ENCODE measurements around the gene RPL22L1. TPM values are rescaled to one million over a fixed set of nuclear protein-coding genes. Genes with fewer than 3 reads are reported as not detected.

RPL22L1 gene
- 40.0 and 44.9 TPM in 2 replicates for total RNA-seq (2014; rRNA removed)
- Bru-seq, nascent RNA, result percentile 98 among the genes with signal in this experiment
- percentile 94 among the genes with signal in this experiment for BruChase-seq, experiment 1, labeled RNA remaining after a 6-hour chase
- BruChase-seq, experiment 2, labeled RNA remaining after a 2-hour chase, result percentile 94 among the genes with signal in this experiment
- long read RNA-seq, partial matches to known transcripts, result 0 of 44 reads
- long read RNA-seq, other reads (novel, unspliced or antisense), result 36 of 44 reads

DNA sequence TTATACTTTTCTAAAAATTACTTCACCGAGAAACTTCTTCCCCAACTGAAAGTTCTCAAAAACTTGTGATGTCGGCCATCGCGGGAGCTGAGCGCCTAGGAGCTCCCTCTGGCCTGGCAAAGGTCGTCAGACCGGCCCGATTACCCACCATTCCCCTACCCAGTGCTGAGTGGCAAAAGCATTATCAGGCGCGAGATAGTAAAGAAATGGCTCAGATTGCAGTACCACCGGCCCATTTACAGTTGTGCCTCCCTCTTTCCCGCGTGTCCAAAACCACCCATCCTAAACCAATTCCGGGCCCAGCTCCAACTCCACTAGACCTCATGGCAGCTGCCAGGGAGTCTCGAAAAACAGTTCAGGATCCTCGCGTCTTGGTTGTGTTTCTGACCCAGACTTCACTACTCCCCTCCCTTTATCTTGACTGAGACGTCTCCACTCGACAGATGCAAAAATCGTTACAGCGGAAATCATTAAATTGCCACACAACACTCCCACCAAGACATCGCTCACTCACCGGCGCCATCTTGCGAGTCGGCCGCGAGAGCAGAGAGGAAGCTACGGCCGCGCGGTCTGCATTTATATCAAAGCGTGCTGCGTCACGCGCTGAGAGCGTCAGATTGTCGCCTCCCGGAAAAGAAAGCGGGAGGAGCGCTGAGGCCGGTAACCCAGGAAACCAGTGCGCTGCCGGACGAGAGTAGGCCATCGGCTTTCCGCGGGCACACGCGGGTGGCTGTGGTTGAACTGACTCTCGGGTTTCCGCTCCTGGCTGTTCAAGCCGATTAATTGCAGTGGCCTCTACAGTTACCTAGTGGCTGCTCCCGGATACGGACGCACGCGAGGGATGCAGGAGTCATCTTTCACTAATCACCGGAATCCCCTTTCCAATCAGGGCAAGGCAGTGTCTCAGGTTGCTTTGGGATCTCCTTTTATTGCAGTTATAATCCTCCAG lies at the start of gene RPL22L1:
RPL22L1 (minus strand) TSS at position 551 of the 949 bp plus-strand sequence; CDS start at position 523, 28 bp downstream.
- H3K27me3 ChIP-seq (ENCODE audit: low read length), result no peaks in the 10 kb centered on the region
- peak within 1 kb of the TSS; percentile 71 for H3K27ac ChIP-seq (ENCODE audit: low read length)
- H2AFZ ChIP-seq (ENCODE audit: low read length), result peak within 1 kb of the TSS; percentile 76
- ATAC-seq, result peak; percentile 95
- peak; percentile 98 for DNase-seq
- H3F3A ChIP-seq (ENCODE audit: low read length, unreplicated experiment), result peaks cover 31% of the 10 kb centered on the region
- peaks cover 20% of the 10 kb centered on the region for H3K4me1 ChIP-seq (ENCODE audit: insufficient read depth, low read length)
- TF ChIP-seq EZH2phosphoT487 (IDR thresholded peaks at IDR 0.05; ENCODE audit: borderline replicate concordance, low read length) (no peak), EZH2 (IDR thresholded peaks at IDR 0.05; ENCODE audit: low read length, unreplicated experiment) (no peak)
- TF ChIP-seq, protein P1, sequence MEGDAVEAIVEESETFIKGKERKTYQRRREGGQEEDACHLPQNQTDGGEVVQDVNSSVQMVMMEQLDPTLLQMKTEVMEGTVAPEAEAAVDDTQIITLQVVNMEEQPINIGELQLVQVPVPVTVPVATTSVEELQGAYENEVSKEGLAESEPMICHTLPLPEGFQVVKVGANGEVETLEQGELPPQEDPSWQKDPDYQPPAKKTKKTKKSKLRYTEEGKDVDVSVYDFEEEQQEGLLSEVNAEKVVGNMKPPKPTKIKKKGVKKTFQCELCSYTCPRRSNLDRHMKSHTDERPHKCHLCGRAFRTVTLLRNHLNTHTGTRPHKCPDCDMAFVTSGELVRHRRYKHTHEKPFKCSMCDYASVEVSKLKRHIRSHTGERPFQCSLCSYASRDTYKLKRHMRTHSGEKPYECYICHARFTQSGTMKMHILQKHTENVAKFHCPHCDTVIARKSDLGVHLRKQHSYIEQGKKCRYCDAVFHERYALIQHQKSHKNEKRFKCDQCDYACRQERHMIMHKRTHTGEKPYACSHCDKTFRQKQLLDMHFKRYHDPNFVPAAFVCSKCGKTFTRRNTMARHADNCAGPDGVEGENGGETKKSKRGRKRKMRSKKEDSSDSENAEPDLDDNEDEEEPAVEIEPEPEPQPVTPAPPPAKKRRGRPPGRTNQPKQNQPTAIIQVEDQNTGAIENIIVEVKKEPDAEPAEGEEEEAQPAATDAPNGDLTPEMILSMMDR (conservative IDR thresholded peaks at IDR 0.05; ENCODE audit: low read depth, low read length), result no peak; the same call in 1 of the 2 replicates
- CTCF ChIA-PET, result interaction anchor here (1.1 to 1.3 kb wide), 3 partner anchors 59 to 456 kb away, joined by 3 to 5 read pairs (median 4); no protein-coding TSS in a partner anchor
- intact Hi-C loops (cut with micrococcal nuclease), result loop anchor here (5.0 kb wide), 1 partner anchor 37 kb away; the partner anchor contains the start of gene EIF5A2
- H3K9me2 ChIP-seq (replicated peaks; ENCODE audit: low read length), result no peaks in the 10 kb centered on the region
- H4K20me1 ChIP-seq (ENCODE audit: low read length), result peaks cover 41% of the 10 kb centered on the region
- peak within 1 kb of the TSS; percentile 98 for H3K9ac ChIP-seq (ENCODE audit: low read length)
- peak within 1 kb of the TSS; percentile 80 for H3K4me2 ChIP-seq (ENCODE audit: low read length)
- BruUV-seq (replicated peaks), result TSS peak; percentile 66
- H3K4me3 ChIP-seq (ENCODE audit: low read length), result peak within 1 kb of the TSS; percentile 93
- peaks cover 34% of the 10 kb centered on the region for H3K36me3 ChIP-seq (ENCODE audit: low read depth, low read length)
- H3K9me3 ChIP-seq (ENCODE audit: low read length), result no peaks in the 10 kb centered on the region
- POLR2A ChIA-PET (ENCODE audit: unreplicated experiment), result interaction anchor here (0.6 to 1.0 kb wide), 10 partner anchors 17 to 1412 kb away, joined by 3 to 16 read pairs (median 4); no protein-coding TSS in a partner anchor
- H3K79me2 ChIP-seq (ENCODE audit: low read length), result peaks cover 41% of the 10 kb centered on the region

DNA sequence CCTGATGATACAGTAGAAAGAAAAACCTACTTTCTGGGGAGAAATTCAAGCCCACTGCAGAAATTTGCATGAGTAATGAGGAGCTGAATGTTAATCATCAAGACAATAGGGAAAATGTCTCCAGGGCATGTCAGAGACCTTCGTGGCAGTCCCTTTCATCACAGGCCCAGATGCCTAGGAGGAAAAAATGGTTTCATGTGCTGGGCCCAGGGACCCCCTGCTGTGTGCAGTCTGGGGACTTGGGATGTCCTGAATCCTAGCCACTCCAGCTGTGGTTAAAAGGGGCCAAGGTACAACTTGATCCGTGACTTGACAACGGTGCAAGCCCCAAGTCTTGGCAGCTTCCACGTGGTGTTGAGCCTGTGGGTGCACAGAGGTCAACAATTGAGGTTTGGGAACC lies 48.7 kb upstream of the RPL22L1 start:
- no peaks in the 10 kb centered on the region for H4K20me1 ChIP-seq (ENCODE audit: low read length)
- no peaks in the 10 kb centered on the region for H3K79me2 ChIP-seq (ENCODE audit: low read length)
- H2AFZ ChIP-seq (ENCODE audit: low read length), result no peak overlapping the region
- ATAC-seq (no peak), DNase-seq (no peak)
- H3K9me3 ChIP-seq (ENCODE audit: low read length), result peaks cover 9% of the 10 kb centered on the region; the same call in 1 of the 2 replicates
- H3K27ac ChIP-seq (ENCODE audit: low read length), result no peak overlapping the region
- H3K27me3 ChIP-seq (ENCODE audit: low read length), result no peaks in the 10 kb centered on the region
- H3K4me3 ChIP-seq (ENCODE audit: low read length), result no peak overlapping the region
- no TSS peak for BruUV-seq (replicated peaks)
- TF ChIP-seq, protein P1 (conservative IDR thresholded peaks at IDR 0.05; ENCODE audit: low read depth, low read length), result no peak
- TF ChIP-seq EZH2phosphoT487 (IDR thresholded peaks at IDR 0.05; ENCODE audit: borderline replicate concordance, low read length), result no peak
- TF ChIP-seq EZH2 (IDR thresholded peaks at IDR 0.05; ENCODE audit: low read length, unreplicated experiment), result no peak
- ChIA-PET POLR2A (ENCODE audit: unreplicated experiment) (no interaction called here), CTCF (no interaction called here)
- no peaks in the 10 kb centered on the region for H3F3A ChIP-seq (ENCODE audit: low read length, unreplicated experiment)
- no peaks in the 10 kb centered on the region for H3K4me1 ChIP-seq (ENCODE audit: insufficient read depth, low read length)
- no peak overlapping the region for H3K4me2 ChIP-seq (ENCODE audit: low read length)
- H3K9me2 ChIP-seq (replicated peaks; ENCODE audit: low read length), result no peaks in the 10 kb centered on the region
- intact Hi-C loops (cut with micrococcal nuclease), result no loop called here
- no peaks in the 10 kb centered on the region; the same call in 1 of the 2 replicates for H3K36me3 ChIP-seq (ENCODE audit: low read depth, low read length)
- no peak overlapping the region for H3K9ac ChIP-seq (ENCODE audit: low read length)

Data from PC-3 (cell line).